Keratinocyte (primary cell): ENCODE results near the gene TENT5A.

ENCODE experiments used
- CTCF ChIP-seq, 3 experiments: IDR thresholded peaks in 1 of 3; conservative IDR thresholded peaks in 1 of 3; optimal IDR thresholded peaks in 1 of 3; 2 replicates in 2 of 3; 3 replicates in 1 of 3; pipeline versions ENCODE3 to v1.5.1; 2011; ENCODE audit warnings: low read length in 3 of 3, mild to moderate bottlenecking in 3 of 3, moderate library complexity in 2 of 3, control low read depth in 1 of 3, inconsistent platforms in 1 of 3; ENCODE audit not compliant: insufficient read depth in 2 of 3; ENCODE audit errors: extremely low read depth in 1 of 3
- EZH2 ChIP-seq: IDR thresholded peaks from one replicate; pipeline ENCODE4 v1.6.1; 2012; ENCODE audit warnings: inconsistent platforms, mild to moderate bottlenecking, low read length, moderate library complexity

GRCh38 chr6:81773887-81774286 lies 21.4 kb upstream of the TENT5A start:
- TF ChIP-seq CTCF (optimal IDR thresholded peaks at IDR 0.05 in 1 of 3, IDR thresholded peaks at IDR 0.05 in 1 of 3, conservative IDR thresholded peaks at IDR 0.05 in 1 of 3; ENCODE audit: extremely low read depth in 1 of 3, insufficient read depth in 2 of 3, low read length in 3 of 3) (no peak), EZH2 (no peak)
